Measurements from ENCODE around the gene NFIX.

DNA sequence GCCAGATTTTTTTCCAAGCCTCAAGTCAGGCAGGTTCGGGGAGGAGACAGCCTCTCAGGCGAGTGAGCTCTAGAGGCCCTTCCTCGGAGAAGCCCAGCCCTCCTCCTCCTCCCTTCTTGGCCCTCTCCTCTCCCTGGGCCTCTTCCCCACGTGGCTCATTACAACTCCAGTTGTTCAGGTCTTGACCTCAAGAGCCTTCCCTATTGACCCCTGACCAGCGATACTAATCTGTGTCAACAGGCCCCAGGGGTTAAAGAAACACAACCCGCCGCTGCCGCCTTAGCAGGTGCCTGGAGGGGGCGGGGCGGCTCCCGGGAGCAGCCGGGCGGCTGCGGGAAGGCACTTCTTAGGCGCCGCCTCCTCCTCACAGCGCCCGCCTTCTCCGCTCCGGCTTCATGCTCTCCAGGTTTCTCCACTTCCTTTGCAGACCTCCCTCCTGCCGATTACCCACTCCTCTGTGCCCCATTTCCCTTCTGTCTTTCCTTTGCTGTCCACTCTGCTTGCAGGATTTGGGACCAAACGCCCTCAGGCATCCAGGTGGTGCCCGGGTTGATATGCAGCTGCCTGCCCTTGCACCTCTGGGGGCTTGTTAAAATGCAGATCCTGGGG is 56.4 kb downstream of the NFIX start:
- TF ChIP-seq, protein P1, sequence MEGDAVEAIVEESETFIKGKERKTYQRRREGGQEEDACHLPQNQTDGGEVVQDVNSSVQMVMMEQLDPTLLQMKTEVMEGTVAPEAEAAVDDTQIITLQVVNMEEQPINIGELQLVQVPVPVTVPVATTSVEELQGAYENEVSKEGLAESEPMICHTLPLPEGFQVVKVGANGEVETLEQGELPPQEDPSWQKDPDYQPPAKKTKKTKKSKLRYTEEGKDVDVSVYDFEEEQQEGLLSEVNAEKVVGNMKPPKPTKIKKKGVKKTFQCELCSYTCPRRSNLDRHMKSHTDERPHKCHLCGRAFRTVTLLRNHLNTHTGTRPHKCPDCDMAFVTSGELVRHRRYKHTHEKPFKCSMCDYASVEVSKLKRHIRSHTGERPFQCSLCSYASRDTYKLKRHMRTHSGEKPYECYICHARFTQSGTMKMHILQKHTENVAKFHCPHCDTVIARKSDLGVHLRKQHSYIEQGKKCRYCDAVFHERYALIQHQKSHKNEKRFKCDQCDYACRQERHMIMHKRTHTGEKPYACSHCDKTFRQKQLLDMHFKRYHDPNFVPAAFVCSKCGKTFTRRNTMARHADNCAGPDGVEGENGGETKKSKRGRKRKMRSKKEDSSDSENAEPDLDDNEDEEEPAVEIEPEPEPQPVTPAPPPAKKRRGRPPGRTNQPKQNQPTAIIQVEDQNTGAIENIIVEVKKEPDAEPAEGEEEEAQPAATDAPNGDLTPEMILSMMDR (IDR thresholded peaks at IDR 0.05), result no peak
- no peak for TF ChIP-seq EP300 (IDR thresholded peaks at IDR 0.05)

Measured in ovary (tissue), 3 donors.